ENCODE results near the gene ELOB.

Gene ELOB

DNA sequence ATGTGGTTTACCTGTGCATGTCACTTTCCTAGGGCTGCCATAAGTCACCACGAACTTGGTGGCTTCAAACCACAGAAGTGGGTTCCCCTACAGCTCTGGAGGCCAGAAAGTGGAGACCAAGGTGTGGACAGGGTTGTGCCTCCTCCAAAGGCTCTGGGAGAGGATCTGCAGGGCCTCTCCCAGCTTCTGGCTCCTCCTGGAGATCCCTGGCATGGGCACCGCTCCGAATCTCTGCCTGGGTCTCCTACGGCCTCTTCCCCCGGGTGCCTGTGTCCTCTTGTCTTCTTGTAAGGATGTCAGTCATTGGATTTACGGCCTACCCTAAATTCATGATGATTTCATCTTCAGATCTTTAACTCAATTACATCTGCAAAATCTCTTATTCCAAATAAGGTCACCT, 27.1 kb downstream of the ELOB start:
- H4K8ac ChIP-seq (ENCODE audit: low read length) = no peak overlapping the region
- no peaks in the 10 kb centered on the region for H3K9me3 ChIP-seq (ENCODE audit: control insufficient read depth, low read length)
- peaks cover 11% of the 10 kb centered on the region for H3K4me1 ChIP-seq (ENCODE audit: control insufficient read depth, insufficient read depth, low read depth, low read length)
- H3K18ac ChIP-seq (ENCODE audit: low read depth in 1 of 2, low read length in 2 of 2) = no peak overlapping the region
- H3K23ac ChIP-seq (ENCODE audit: low read length in 2 of 2) = no peak overlapping the region
- no peak overlapping the region for H2BK120ac ChIP-seq (ENCODE audit: low read depth, low read length)
- H3K9ac ChIP-seq (ENCODE audit: low read length) = no peak overlapping the region
- no peak for DNase-seq
- no peak overlapping the region for H3K4ac ChIP-seq (ENCODE audit: low read depth in 1 of 2, low read length in 2 of 2)
- peaks cover 11% of the 10 kb centered on the region for H3K79me1 ChIP-seq (replicated peaks; ENCODE audit: low read length, poor library complexity, severe bottlenecking)
- no peak overlapping the region for H2BK5ac ChIP-seq (ENCODE audit: low read depth, low read length, poor library complexity, severe bottlenecking)
- peaks cover 5 to 7% of the 10 kb centered on the region in 2 experiments for H3K36me3 ChIP-seq (ENCODE audit: control insufficient read depth in 1 of 2, insufficient read depth in 2 of 2, low read depth in 1 of 2, low read length in 2 of 2)
- H2AK5ac ChIP-seq (ENCODE audit: low read length, severe bottlenecking) = no peak overlapping the region
- no peak overlapping the region for H3K14ac ChIP-seq (ENCODE audit: low read length in 2 of 2)
- H3K27me3 ChIP-seq (ENCODE audit: control insufficient read depth in 1 of 2, insufficient read depth in 1 of 2, low read length in 2 of 2) = peaks cover 0 to 4% of the 10 kb centered on the region in 2 experiments
- H3K27ac ChIP-seq (ENCODE audit: low read length, poor library complexity, severe bottlenecking) = no peak overlapping the region
- H2BK15ac ChIP-seq (ENCODE audit: low read depth, poor library complexity, severe bottlenecking) = no peak overlapping the region
- 92% methylated on average over 5 of the region's 6 CpGs for WGBS
- no peak overlapping the region for H2AFZ ChIP-seq (ENCODE audit: low read depth, low read length)
- H2BK12ac ChIP-seq (ENCODE audit: low read length in 2 of 2) = no peak overlapping the region
- no peak overlapping the region for H3K4me2 ChIP-seq (ENCODE audit: low read length, poor library complexity, severe bottlenecking)
- no peak overlapping the region for H4K91ac ChIP-seq (ENCODE audit: low read length)
- H3K4me3 ChIP-seq (ENCODE audit: insufficient read depth in 1 of 2, low read depth in 1 of 2, low read length in 2 of 2) = no peak overlapping the region

DNA sequence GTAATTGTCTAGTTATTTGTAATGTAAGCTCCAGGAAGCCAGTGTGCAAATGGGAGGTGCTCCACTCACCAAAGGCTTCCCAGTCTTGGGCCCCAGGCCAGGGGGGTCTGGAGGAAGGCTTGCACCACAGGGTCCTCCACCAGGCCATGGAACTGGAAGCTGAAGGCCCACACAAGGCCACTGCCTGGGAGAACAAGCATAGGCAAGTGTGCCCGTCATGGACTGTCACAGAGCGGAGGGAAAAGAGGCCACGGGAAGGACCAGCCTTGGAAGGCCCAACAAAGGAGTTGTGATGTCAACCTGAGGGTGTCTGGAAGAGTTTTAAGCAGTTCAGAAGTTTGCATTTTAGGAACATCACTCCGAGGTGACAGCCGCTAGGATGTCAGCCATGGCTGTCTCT, 27.6 kb downstream of the ELOB start:
- H4K91ac ChIP-seq (ENCODE audit: low read length) = no peak overlapping the region
- H2BK5ac ChIP-seq (ENCODE audit: low read depth, low read length, poor library complexity, severe bottlenecking) = no peak overlapping the region
- no peak overlapping the region for H3K4me2 ChIP-seq (ENCODE audit: low read length, poor library complexity, severe bottlenecking)
- WGBS = 98% methylated on average over 5 of the region's 5 CpGs
- H3K36me3 ChIP-seq (ENCODE audit: control insufficient read depth in 1 of 2, insufficient read depth in 2 of 2, low read depth in 1 of 2, low read length in 2 of 2) = peaks cover 5 to 7% of the 10 kb centered on the region in 2 experiments
- H3K14ac ChIP-seq (ENCODE audit: low read length in 2 of 2) = no peak overlapping the region
- H3K4me3 ChIP-seq (ENCODE audit: insufficient read depth in 1 of 2, low read depth in 1 of 2, low read length in 2 of 2) = no peak overlapping the region
- H4K8ac ChIP-seq (ENCODE audit: low read length) = no peak overlapping the region
- no peak overlapping the region for H2AFZ ChIP-seq (ENCODE audit: low read depth, low read length)
- no peak overlapping the region for H2AK5ac ChIP-seq (ENCODE audit: low read length, severe bottlenecking)
- H3K79me1 ChIP-seq (replicated peaks; ENCODE audit: low read length, poor library complexity, severe bottlenecking) = peaks cover 11% of the 10 kb centered on the region
- no peak overlapping the region for H3K18ac ChIP-seq (ENCODE audit: low read depth in 1 of 2, low read length in 2 of 2)
- peaks cover 11% of the 10 kb centered on the region for H3K4me1 ChIP-seq (ENCODE audit: control insufficient read depth, insufficient read depth, low read depth, low read length)
- H2BK12ac ChIP-seq (ENCODE audit: low read length in 2 of 2) = no peak overlapping the region
- H3K27ac ChIP-seq (ENCODE audit: low read length, poor library complexity, severe bottlenecking) = no peak overlapping the region
- no peak overlapping the region for H2BK15ac ChIP-seq (ENCODE audit: low read depth, poor library complexity, severe bottlenecking)
- no peak overlapping the region for H2BK120ac ChIP-seq (ENCODE audit: low read depth, low read length)
- H3K23ac ChIP-seq (ENCODE audit: low read length in 2 of 2) = no peak overlapping the region
- H3K4ac ChIP-seq (ENCODE audit: low read depth in 1 of 2, low read length in 2 of 2) = no peak overlapping the region
- no peak for DNase-seq
- peaks cover 0 to 4% of the 10 kb centered on the region in 2 experiments for H3K27me3 ChIP-seq (ENCODE audit: control insufficient read depth in 1 of 2, insufficient read depth in 1 of 2, low read length in 2 of 2)
- no peak overlapping the region for H3K9ac ChIP-seq (ENCODE audit: low read length)
- H3K9me3 ChIP-seq (ENCODE audit: control insufficient read depth, low read length) = no peaks in the 10 kb centered on the region

DNA sequence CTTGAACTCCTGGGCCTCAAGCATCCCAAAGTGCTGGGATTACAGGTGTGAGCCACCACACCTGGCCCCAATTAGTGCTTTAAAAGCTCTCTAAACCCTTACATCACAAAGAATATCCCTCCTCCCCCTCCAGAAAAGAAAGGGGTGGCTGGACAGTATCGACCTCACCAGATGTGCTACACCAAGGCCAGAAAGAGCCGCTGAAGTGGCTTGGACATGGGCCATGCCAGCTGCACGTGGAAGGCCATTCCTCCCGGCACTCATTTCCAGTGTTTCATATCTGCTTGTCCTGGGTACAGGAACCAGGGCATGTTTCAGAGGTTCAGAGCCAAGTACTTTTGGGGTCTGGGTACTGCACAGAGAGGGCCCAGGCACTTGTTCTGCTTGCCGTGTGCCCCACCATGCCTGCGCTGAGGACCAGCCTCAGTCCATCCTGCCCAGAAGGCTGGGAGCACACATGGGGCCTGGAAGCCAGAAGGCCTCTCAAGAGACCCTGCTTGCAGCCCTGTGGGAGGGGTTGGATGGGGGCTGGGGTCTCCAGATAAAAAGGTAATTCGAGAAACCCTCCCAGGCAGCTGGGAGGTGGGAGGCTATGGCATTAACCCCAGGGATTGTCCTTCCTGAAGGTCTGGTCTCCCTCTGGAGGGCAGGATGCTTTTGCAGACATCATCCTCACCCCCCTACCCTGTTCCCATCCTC, 28.2 kb downstream of the ELOB start:
- no peak overlapping the region for H3K27ac ChIP-seq (ENCODE audit: low read length, poor library complexity, severe bottlenecking)
- H2BK15ac ChIP-seq (ENCODE audit: low read depth, poor library complexity, severe bottlenecking) = no peak overlapping the region
- no peak overlapping the region for H3K4ac ChIP-seq (ENCODE audit: low read depth in 1 of 2, low read length in 2 of 2)
- H3K9ac ChIP-seq (ENCODE audit: low read length) = no peak overlapping the region
- H3K23ac ChIP-seq (ENCODE audit: low read length in 2 of 2) = no peak overlapping the region
- no peak overlapping the region for H3K18ac ChIP-seq (ENCODE audit: low read depth in 1 of 2, low read length in 2 of 2)
- no peak overlapping the region for H4K91ac ChIP-seq (ENCODE audit: low read length)
- H2BK5ac ChIP-seq (ENCODE audit: low read depth, low read length, poor library complexity, severe bottlenecking) = no peak overlapping the region
- H2AK5ac ChIP-seq (ENCODE audit: low read length, severe bottlenecking) = no peak overlapping the region
- H3K4me2 ChIP-seq (ENCODE audit: low read length, poor library complexity, severe bottlenecking) = no peak overlapping the region
- H3K27me3 ChIP-seq (ENCODE audit: control insufficient read depth in 1 of 2, insufficient read depth in 1 of 2, low read length in 2 of 2) = peaks cover 0 to 4% of the 10 kb centered on the region in 2 experiments
- H4K8ac ChIP-seq (ENCODE audit: low read length) = no peak overlapping the region
- H2BK12ac ChIP-seq (ENCODE audit: low read length in 2 of 2) = no peak overlapping the region
- no peak for DNase-seq
- H2AFZ ChIP-seq (ENCODE audit: low read depth, low read length) = no peak overlapping the region
- H3K4me3 ChIP-seq (ENCODE audit: insufficient read depth in 1 of 2, low read depth in 1 of 2, low read length in 2 of 2) = no peak overlapping the region
- peaks cover 9% of the 10 kb centered on the region for H3K4me1 ChIP-seq (ENCODE audit: control insufficient read depth, insufficient read depth, low read depth, low read length)
- H3K14ac ChIP-seq (ENCODE audit: low read length in 2 of 2) = no peak overlapping the region
- no peak overlapping the region for H2BK120ac ChIP-seq (ENCODE audit: low read depth, low read length)
- WGBS = 96% methylated on average over 6 of the region's 7 CpGs
- H3K9me3 ChIP-seq (ENCODE audit: control insufficient read depth, low read length) = no peaks in the 10 kb centered on the region
- peaks cover 11% of the 10 kb centered on the region for H3K79me1 ChIP-seq (replicated peaks; ENCODE audit: low read length, poor library complexity, severe bottlenecking)
- peaks cover 5 to 7% of the 10 kb centered on the region in 2 experiments for H3K36me3 ChIP-seq (ENCODE audit: control insufficient read depth in 1 of 2, insufficient read depth in 2 of 2, low read depth in 1 of 2, low read length in 2 of 2)

DNA sequence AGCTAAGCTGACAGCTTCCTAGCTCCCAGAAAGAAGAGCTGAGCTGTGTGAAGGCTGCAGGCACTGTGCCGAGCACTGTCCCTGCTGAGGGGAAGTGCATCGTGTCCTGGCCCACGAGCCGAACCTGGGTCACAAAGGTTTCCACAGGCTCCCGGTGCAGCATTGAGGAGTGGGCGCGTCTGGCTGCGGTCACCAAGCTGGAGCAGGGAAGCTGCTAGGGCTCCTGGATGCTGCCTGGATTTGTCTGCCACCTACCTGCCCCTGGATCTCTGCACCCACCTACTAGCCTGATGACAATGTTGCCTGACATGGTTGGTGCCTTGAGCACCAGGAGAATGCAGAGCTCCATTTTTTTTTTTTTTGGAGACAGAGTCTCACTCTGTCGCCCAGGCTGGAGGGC, 31.1 kb downstream of the ELOB start:
- DNase-seq = no peak
- Histone ChIP-seq H3K4ac (ENCODE audit: low read depth in 1 of 2, low read length in 2 of 2) (no peak overlapping the region), H3K14ac (ENCODE audit: low read length in 2 of 2) (no peak overlapping the region), H2AFZ (ENCODE audit: low read depth, low read length) (no peak overlapping the region), H2BK120ac (ENCODE audit: low read depth, low read length) (no peak overlapping the region), H2AK5ac (ENCODE audit: low read length, severe bottlenecking) (no peak overlapping the region), H4K8ac (ENCODE audit: low read length) (no peak overlapping the region), H3K36me3 (ENCODE audit: control insufficient read depth in 1 of 2, insufficient read depth in 2 of 2, low read depth in 1 of 2, low read length in 2 of 2) (peaks cover 5 to 7% of the 10 kb centered on the region in 2 experiments), H2BK12ac (ENCODE audit: low read length in 2 of 2) (no peak overlapping the region), H3K79me1 (replicated peaks; ENCODE audit: low read length, poor library complexity, severe bottlenecking) (peaks cover 6% of the 10 kb centered on the region), H3K9me3 (ENCODE audit: control insufficient read depth, low read length) (no peaks in the 10 kb centered on the region), H4K91ac (ENCODE audit: low read length) (no peak overlapping the region), H3K27me3 (ENCODE audit: control insufficient read depth in 1 of 2, insufficient read depth in 1 of 2, low read length in 2 of 2) (peaks cover 0 to 8% of the 10 kb centered on the region in 2 experiments), H3K4me2 (ENCODE audit: low read length, poor library complexity, severe bottlenecking) (no peak overlapping the region), H2BK15ac (ENCODE audit: low read depth, poor library complexity, severe bottlenecking) (no peak overlapping the region), H3K23ac (ENCODE audit: low read length in 2 of 2) (no peak overlapping the region), H3K18ac (ENCODE audit: low read depth in 1 of 2, low read length in 2 of 2) (no peak overlapping the region), H3K9ac (ENCODE audit: low read length) (no peak overlapping the region), H3K4me1 (ENCODE audit: control insufficient read depth, insufficient read depth, low read depth, low read length) (peaks cover 2% of the 10 kb centered on the region), H2BK5ac (ENCODE audit: low read depth, low read length, poor library complexity, severe bottlenecking) (no peak overlapping the region), H3K27ac (ENCODE audit: low read length, poor library complexity, severe bottlenecking) (no peak overlapping the region), H3K4me3 (ENCODE audit: insufficient read depth in 1 of 2, low read depth in 1 of 2, low read length in 2 of 2) (no peak overlapping the region)
- WGBS = 94% methylated on average over 9 of the region's 9 CpGs
